Astrocyte (in vitro differentiated cells and primary cell): Measurements from ENCODE around the gene OXCT1. TPM values are rescaled to one million over a fixed set of nuclear protein-coding genes. Genes with fewer than 3 reads are reported as not detected.
A peak's percentile ranks its signal among the peaks of the same experiment; 100 is the strongest.

ENCODE experiments used
- DNase-seq: peaks from one replicate; pipeline ENCODE4 v3.0.0-alpha.2; 2010; ENCODE audit warnings: low read depth
- FAIRE-seq: peaks from 2 replicates; lab custom pipeline; 2011; peaks lifted over from hg19 to GRCh38; lab: Jason Lieb, UNC
- H2AFZ ChIP-seq: 2 replicates; pipeline ENCODE4 v1.6.0; 2012; ENCODE audit warnings: low read depth, low read length, inconsistent platforms
- H3K27ac ChIP-seq: 2 replicates; pipeline ENCODE4 v1.5.1; 2011; ENCODE audit warnings: low read depth, low read length, inconsistent platforms
- H3K27me3 ChIP-seq: 2 replicates; pipeline ENCODE4 v1.6.0; 2011; ENCODE audit warnings: low read length, inconsistent platforms; ENCODE audit not compliant: insufficient read depth
- H3K36me3 ChIP-seq: 2 replicates; pipeline ENCODE4 v1.5.1; 2011; ENCODE audit warnings: low read length, inconsistent platforms; ENCODE audit not compliant: insufficient read depth
- H3K4me1 ChIP-seq: 2 replicates; pipeline ENCODE4 v1.5.1; 2011; ENCODE audit warnings: low read length, inconsistent platforms; ENCODE audit not compliant: insufficient read depth
- H3K4me2 ChIP-seq: 2 replicates; pipeline ENCODE4 v1.6.0; 2012; ENCODE audit warnings: low read length, inconsistent platforms
- H3K4me3 ChIP-seq: 2 replicates; pipeline ENCODE4 v1.5.1; 2011; ENCODE audit warnings: low read depth, mild to moderate bottlenecking, low read length, inconsistent platforms; ENCODE audit not compliant: insufficient read depth
- H3K79me2 ChIP-seq: 2 replicates; pipeline ENCODE4 v1.6.0; 2012; ENCODE audit warnings: mild to moderate bottlenecking, low read length, inconsistent platforms; ENCODE audit not compliant: insufficient read depth
- H3K9ac ChIP-seq: 2 replicates; pipeline ENCODE4 v1.6.0; 2012; ENCODE audit warnings: mild to moderate bottlenecking, low read length, inconsistent platforms
- H3K9me3 ChIP-seq: 2 replicates; pipeline ENCODE4 v1.5.1; 2012; ENCODE audit warnings: low read depth, mild to moderate bottlenecking, low read length, inconsistent platforms; ENCODE audit not compliant: insufficient read depth
- H4K20me1 ChIP-seq: 2 replicates; pipeline ENCODE4 v1.6.0; 2012; ENCODE audit warnings: low read length, inconsistent platforms; ENCODE audit not compliant: insufficient read depth
- H3K27ac Mint-ChIP-seq: one replicate; pipeline ENCODE4 v1.8.0; 2021; ENCODE audit warnings: mild to moderate bottlenecking, mixed read lengths; ENCODE audit not compliant: unreplicated experiment
- H3K27me3 Mint-ChIP-seq: one replicate; pipeline ENCODE4 v1.8.0; 2021; ENCODE audit warnings: low read depth, mixed read lengths; ENCODE audit not compliant: unreplicated experiment
- H3K36me3 Mint-ChIP-seq: one replicate; pipeline ENCODE4 v1.8.0; 2021; ENCODE audit warnings: low read depth, mixed read lengths; ENCODE audit not compliant: unreplicated experiment
- H3K4me1 Mint-ChIP-seq: one replicate; pipeline ENCODE4 v1.8.0; 2021; ENCODE audit warnings: low read depth, mixed read lengths; ENCODE audit not compliant: unreplicated experiment
- H3K4me3 Mint-ChIP-seq: one replicate; pipeline ENCODE4 v1.8.0; 2021; ENCODE audit warnings: mild to moderate bottlenecking, moderate library complexity, mixed read lengths; ENCODE audit not compliant: unreplicated experiment
- H3K9me3 Mint-ChIP-seq: one replicate; pipeline ENCODE4 v1.8.0; 2021; ENCODE audit warnings: mild to moderate bottlenecking, mixed read lengths; ENCODE audit not compliant: unreplicated experiment
- EZH2 ChIP-seq: IDR thresholded peaks from 2 replicates; pipeline ENCODE4 v1.6.1; 2012; ENCODE audit warnings: mild to moderate bottlenecking, low read length, inconsistent platforms; ENCODE audit not compliant: insufficient read depth
- total RNA-seq: library from RNA; stranded (reverse); gene quantifications from 2 replicates; pipeline ENCODE4 v1.2.1, GENCODE V29; 2021
- TF ChIP-seq, protein P1 (sequence below): IDR thresholded peaks from 2 replicates; pipeline ENCODE4 v1.5.1; 2011; ENCODE audit warnings: low read depth, mild to moderate bottlenecking, inconsistent platforms, low read length, moderate library complexity; ENCODE audit not compliant: insufficient read depth

Gene OXCT1
- total RNA-seq, 1 donor from 2014 or later = 24.9 TPM

DNA sequence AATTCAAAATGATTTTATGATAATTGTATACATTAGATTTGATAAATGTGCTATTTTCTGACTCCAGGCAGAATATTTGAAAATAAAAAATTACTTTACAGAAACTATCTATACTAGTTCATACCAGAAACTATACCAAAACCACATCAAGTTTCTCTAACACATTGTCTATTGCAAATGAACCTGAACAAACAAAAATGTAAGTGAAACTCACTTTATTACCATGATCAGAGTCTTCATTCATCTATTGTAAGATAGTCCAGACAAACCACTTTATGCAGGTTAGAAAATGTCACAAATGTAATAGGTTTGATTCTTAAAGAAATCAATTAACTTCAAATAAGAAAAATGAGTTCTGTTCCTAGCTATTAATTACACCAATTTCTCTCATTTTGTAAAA lies 99.4 kb downstream of the OXCT1 start:
- Histone ChIP-seq H3K4me2 (no peak overlapping the region), H3K36me3 (no peaks in the 10 kb centered on the region), H3K9me3 (no peaks in the 10 kb centered on the region), H3K9ac (no peak overlapping the region), H3K27me3 (no peaks in the 10 kb centered on the region), H3K79me2 (no peaks in the 10 kb centered on the region), H3K27ac (no peak overlapping the region), H3K4me1 (no peaks in the 10 kb centered on the region), H2AFZ (no peak overlapping the region), H4K20me1 (no peaks in the 10 kb centered on the region), H3K4me3 (no peak overlapping the region)
- Mint-ChIP-seq H3K36me3 (no peaks in the 10 kb centered on the region), H3K27ac (no peak overlapping the region), H3K27me3 (no peaks in the 10 kb centered on the region), H3K4me1 (peaks cover 13% of the 10 kb centered on the region), H3K9me3 (no peaks in the 10 kb centered on the region), H3K4me3 (no peak overlapping the region)
- DNase-seq (no peak), FAIRE-seq (no peak)
- TF ChIP-seq, protein P1, sequence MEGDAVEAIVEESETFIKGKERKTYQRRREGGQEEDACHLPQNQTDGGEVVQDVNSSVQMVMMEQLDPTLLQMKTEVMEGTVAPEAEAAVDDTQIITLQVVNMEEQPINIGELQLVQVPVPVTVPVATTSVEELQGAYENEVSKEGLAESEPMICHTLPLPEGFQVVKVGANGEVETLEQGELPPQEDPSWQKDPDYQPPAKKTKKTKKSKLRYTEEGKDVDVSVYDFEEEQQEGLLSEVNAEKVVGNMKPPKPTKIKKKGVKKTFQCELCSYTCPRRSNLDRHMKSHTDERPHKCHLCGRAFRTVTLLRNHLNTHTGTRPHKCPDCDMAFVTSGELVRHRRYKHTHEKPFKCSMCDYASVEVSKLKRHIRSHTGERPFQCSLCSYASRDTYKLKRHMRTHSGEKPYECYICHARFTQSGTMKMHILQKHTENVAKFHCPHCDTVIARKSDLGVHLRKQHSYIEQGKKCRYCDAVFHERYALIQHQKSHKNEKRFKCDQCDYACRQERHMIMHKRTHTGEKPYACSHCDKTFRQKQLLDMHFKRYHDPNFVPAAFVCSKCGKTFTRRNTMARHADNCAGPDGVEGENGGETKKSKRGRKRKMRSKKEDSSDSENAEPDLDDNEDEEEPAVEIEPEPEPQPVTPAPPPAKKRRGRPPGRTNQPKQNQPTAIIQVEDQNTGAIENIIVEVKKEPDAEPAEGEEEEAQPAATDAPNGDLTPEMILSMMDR = no peak
- no peak for TF ChIP-seq EZH2

DNA sequence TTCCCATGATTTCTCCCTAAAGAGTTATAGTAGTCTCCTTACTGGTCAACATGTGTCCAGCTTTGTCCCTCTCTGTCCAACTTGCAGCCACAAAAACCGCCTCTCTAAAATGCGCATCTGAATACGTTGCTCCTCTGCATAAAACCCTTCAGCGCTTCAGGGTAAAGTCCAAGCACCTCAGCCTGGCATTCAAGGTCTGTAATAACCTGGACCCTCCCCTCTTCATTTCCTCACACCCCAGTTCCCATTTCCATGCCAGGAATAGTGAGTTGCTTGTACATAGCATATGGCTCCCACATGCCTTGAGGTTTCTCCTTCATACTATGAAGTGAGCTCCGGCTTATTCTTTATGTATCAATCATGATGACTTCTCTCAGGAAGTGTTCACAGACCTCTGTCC lies 101.5 kb downstream of the OXCT1 start:
- peaks cover 28% of the 10 kb centered on the region for H3K4me1 Mint-ChIP-seq
- H3K4me3 Mint-ChIP-seq = no peak overlapping the region
- no peaks in the 10 kb centered on the region for H3K9me3 Mint-ChIP-seq
- Histone ChIP-seq H3K27ac (no peak overlapping the region), H3K9me3 (no peaks in the 10 kb centered on the region), H2AFZ (no peak overlapping the region), H3K4me3 (no peak overlapping the region), H3K4me1 (no peaks in the 10 kb centered on the region), H4K20me1 (no peaks in the 10 kb centered on the region), H3K36me3 (no peaks in the 10 kb centered on the region), H3K9ac (no peak overlapping the region), H3K79me2 (no peaks in the 10 kb centered on the region), H3K27me3 (no peaks in the 10 kb centered on the region), H3K4me2 (no peak overlapping the region)
- TF ChIP-seq, protein P1 = no peak
- TF ChIP-seq EZH2 = no peak
- DNase-seq = no peak
- no peak overlapping the region for H3K27ac Mint-ChIP-seq
- no peaks in the 10 kb centered on the region for H3K27me3 Mint-ChIP-seq
- H3K36me3 Mint-ChIP-seq = no peaks in the 10 kb centered on the region
- FAIRE-seq = no peak

GRCh38 chr5:41764650-41765049 lies 105.6 kb downstream of the OXCT1 start:
- TF ChIP-seq EZH2 = no peak
- TF ChIP-seq, protein P1 = no peak

More at GRCh38 chr5:41764650-41765049, 105.6 kb downstream of the OXCT1 start:
- no peak for DNase-seq
- Histone ChIP-seq H3K9ac (no peak overlapping the region), H3K4me2 (no peak overlapping the region), H3K27me3 (no peaks in the 10 kb centered on the region), H3K36me3 (peaks cover 3% of the 10 kb centered on the region), H3K4me1 (peaks cover 11% of the 10 kb centered on the region), H2AFZ (no peak overlapping the region), H3K4me3 (no peak overlapping the region), H4K20me1 (no peaks in the 10 kb centered on the region), H3K27ac (no peak overlapping the region), H3K9me3 (no peaks in the 10 kb centered on the region), H3K79me2 (no peaks in the 10 kb centered on the region)
- Mint-ChIP-seq H3K36me3 (no peaks in the 10 kb centered on the region), H3K9me3 (no peaks in the 10 kb centered on the region), H3K4me1 (peaks cover 36% of the 10 kb centered on the region), H3K27me3 (no peaks in the 10 kb centered on the region), H3K4me3 (no peak overlapping the region), H3K27ac (peak overlapping the region; percentile 1)
- no peak for FAIRE-seq
